Choroid plexus epithelial cell (primary cell): ENCODE data around the gene PRELID2.

ENCODE experiments used
- DNase-seq: peaks from one replicate; pipeline ENCODE4 v3.0.0-alpha.2; 2010; ENCODE audit warnings: low read depth
- H3K4me3 ChIP-seq: 2 replicates; pipeline ENCODE4 v1.5.1; 2011; ENCODE audit warnings: low read depth, mild to moderate bottlenecking, control low read depth, low read length, moderate library complexity
- TF ChIP-seq, protein P1 (sequence below): conservative IDR thresholded peaks from 2 replicates; pipeline ENCODE4 v1.5.1; 2011; ENCODE audit warnings: low read depth, mild to moderate bottlenecking, control low read depth, inconsistent platforms, low read length, moderate library complexity

Gene PRELID2

DNA sequence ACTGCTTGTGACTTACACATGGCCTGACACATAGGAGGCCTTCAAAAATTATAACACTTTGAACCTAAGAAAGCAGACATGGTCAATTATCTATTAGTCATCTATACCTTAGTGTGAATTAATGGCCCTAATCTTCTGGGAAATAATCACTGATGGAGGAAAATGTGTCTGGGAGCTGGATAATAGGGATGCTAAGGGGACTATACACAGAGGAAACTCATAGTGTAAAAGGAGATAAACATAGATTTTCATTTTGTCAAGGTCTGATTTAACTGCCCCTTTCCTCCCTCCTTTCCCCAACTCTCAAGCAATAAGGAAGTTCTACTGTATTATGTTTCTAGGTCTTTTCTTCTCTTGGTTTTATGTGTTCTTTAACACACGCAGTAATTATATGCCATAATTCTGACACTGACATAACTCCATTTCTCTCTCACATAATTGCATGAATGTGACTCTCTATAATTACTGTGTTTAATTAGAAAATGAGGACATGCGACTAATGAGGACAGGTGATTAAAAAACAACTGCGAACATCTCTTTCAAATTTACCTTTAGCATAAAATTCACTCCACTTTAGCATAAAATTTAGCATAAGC is 18.7 kb upstream of the PRELID2 start:
- no peak for DNase-seq
- H3K4me3 ChIP-seq: no peak overlapping the region
- TF ChIP-seq, protein P1, sequence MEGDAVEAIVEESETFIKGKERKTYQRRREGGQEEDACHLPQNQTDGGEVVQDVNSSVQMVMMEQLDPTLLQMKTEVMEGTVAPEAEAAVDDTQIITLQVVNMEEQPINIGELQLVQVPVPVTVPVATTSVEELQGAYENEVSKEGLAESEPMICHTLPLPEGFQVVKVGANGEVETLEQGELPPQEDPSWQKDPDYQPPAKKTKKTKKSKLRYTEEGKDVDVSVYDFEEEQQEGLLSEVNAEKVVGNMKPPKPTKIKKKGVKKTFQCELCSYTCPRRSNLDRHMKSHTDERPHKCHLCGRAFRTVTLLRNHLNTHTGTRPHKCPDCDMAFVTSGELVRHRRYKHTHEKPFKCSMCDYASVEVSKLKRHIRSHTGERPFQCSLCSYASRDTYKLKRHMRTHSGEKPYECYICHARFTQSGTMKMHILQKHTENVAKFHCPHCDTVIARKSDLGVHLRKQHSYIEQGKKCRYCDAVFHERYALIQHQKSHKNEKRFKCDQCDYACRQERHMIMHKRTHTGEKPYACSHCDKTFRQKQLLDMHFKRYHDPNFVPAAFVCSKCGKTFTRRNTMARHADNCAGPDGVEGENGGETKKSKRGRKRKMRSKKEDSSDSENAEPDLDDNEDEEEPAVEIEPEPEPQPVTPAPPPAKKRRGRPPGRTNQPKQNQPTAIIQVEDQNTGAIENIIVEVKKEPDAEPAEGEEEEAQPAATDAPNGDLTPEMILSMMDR: no peak

DNA sequence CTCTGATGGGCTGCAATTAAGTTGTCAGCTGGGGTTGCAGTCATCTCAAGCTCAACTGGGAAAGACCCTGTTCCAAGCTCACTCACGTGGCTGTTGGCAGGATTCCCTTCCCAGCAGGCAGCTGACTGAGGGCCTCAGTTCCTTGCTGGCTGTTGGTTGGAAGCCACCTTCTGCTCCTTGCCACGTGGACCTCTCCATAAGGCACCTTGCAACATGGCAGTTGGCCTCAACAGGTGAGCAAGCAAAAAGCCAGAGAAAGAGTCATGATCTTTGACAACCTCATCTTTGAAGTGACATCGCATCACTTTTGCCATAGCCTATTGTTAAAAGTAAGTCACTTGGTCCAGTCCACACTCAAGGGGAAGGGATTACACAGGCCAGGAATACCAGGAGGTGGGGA is 17.8 kb upstream of the PRELID2 start:
- no peak overlapping the region for H3K4me3 ChIP-seq
- TF ChIP-seq, protein P1: no peak
- DNase-seq: no peak

DNA sequence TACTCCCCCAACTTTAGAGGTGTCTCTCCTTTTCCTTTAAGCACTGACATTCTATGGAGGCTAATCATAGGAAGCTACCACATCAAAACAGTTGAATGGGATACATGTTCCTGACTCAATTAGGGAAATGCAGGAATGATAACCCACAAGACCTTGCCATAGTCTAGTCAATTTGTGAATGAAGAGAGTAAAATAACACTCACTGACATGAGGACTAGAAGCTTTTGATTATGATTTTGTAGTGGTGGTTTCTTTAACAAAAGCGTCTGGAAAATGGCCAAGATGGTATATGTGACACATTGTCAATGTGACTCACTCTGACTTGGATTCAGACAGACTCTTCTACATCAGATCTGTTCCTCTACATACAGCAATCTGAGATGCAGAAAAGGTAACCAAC is 13.7 kb upstream of the PRELID2 start:
- no peak for DNase-seq
- TF ChIP-seq, protein P1: no peak
- H3K4me3 ChIP-seq: no peak overlapping the region

- TF ChIP-seq, protein P1: no peak
- H3K4me3 ChIP-seq: no peak overlapping the region
- peak; percentile 82 for DNase-seq
Measured at GRCh38 chr5:145847499-145848497, 12.7 kb upstream of the PRELID2 start.

DNA sequence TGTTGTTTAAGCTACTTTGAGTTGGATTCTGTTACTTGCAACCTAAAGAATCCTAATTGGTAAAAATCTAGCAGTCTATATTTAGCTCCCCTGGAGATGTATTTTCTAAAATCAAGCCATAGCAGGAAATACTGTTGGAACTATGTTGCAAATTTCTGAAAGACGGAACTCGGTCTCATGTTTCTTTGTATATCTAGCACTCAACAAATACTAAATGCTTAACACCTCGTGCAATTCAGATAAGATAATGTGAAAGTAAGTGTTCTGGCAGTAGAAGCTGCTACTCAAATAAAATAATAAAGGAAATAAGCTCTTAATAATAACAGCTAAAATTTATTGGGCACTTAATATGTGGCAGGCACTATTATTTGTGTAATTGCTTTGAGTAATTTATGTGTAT is 10.9 kb upstream of the PRELID2 start:
- TF ChIP-seq, protein P1: no peak
- DNase-seq: no peak
- H3K4me3 ChIP-seq: no peak overlapping the region

GRCh38 chr5:145841299-145841698 is 6.2 kb upstream of the PRELID2 start:
- no peak for DNase-seq
- H3K4me3 ChIP-seq: no peak overlapping the region
- TF ChIP-seq, protein P1: no peak
